B cell (primary cell): ENCODE measurements around the gene EEF1AKMT4. TPM values are rescaled to one million over a fixed set of nuclear protein-coding genes. Genes with fewer than 3 reads are reported as not detected.

Experiments
- ATAC-seq: fragments of 200-7000 bp; cut with Tn5 transposase; one replicate; pipeline ENCODE4 v1.10.0; 2021; ENCODE audit warnings: low read depth, mild to moderate bottlenecking, moderate number of reproducible peaks, moderate library complexity
- CTCF ChIA-PET: fragments of 350-600 bp; sonication (Branson Sonifier 250); formaldehyde crosslinking; loops from one replicate; lab custom pipeline; 2021; ENCODE audit warnings: antibody characterized with exemption, inconsistent platforms; lab: Charles Lee
- POLR2A ChIA-PET: fragments of 350-600 bp; sonication (Branson Sonifier 250); formaldehyde crosslinking; loops from one replicate; lab custom pipeline; 2021; ENCODE audit warnings: antibody characterized with exemption; lab: Charles Lee
- DNase-seq: peaks from one replicate; pipeline ENCODE4 v3.0.0; 2013
- H2AFZ ChIP-seq: 2 replicates; pipeline ENCODE4 v1.6.1; 2012; ENCODE audit warnings: mild to moderate bottlenecking, low read depth, low read length; ENCODE audit not compliant: insufficient read depth, poor library complexity, severe bottlenecking
- H3K27ac ChIP-seq, 2 donors: 1 replicate in 1 of 2; 2 replicates in 1 of 2; pipeline ENCODE4 v1.5.1; 2012 to 2013; ENCODE audit warnings: low read length in 2 of 2, mild to moderate bottlenecking in 2 of 2, moderate library complexity in 1 of 2
- H3K27me3 ChIP-seq, 4 experiments: fragments of 200-600 bp in 1 of 4; sonication (generic) in 1 of 4; replicated peaks in 1 of 4; 1 replicate in 2 of 4; 2 replicates in 2 of 4; pipeline versions ENCODE4 v1.6.1 to v1.7.0; 2013 to 2016; ENCODE audit warnings: low read length in 3 of 4, mild to moderate bottlenecking in 2 of 4, mixed read lengths in 1 of 4, moderate library complexity in 1 of 4; ENCODE audit not compliant: insufficient read depth in 4 of 4, control insufficient read depth in 3 of 4; ENCODE audit errors: control extremely low read depth in 1 of 4
- H3K36me3 ChIP-seq, 2 experiments: replicated peaks in 1 of 2; 1 replicate in 1 of 2; 2 replicates in 1 of 2; pipeline versions ENCODE4 v1.6.1 to v1.7.1; 2013; ENCODE audit warnings: low read length in 1 of 2; ENCODE audit not compliant: insufficient read depth in 2 of 2, control insufficient read depth in 1 of 2; ENCODE audit errors: control extremely low read depth in 1 of 2, extremely low read depth in 1 of 2
- H3K4me1 ChIP-seq, 2 donors: fragments of 200-600 bp in 1 of 2; sonication (generic) in 1 of 2; 1 replicate in 1 of 2; 2 replicates in 1 of 2; pipeline versions ENCODE4 v1.5.1 to v1.6.1; 2013 to 2017; ENCODE audit warnings: low read length in 2 of 2; ENCODE audit not compliant: control insufficient read depth in 2 of 2, insufficient read depth in 2 of 2
- H3K4me2 ChIP-seq: replicated peaks from 2 replicates; pipeline ENCODE3; 2012; ENCODE audit warnings: mild to moderate bottlenecking, low read depth, low read length; ENCODE audit not compliant: poor library complexity, severe bottlenecking
- H3K4me3 ChIP-seq, 5 experiments: fragments of 200-600 bp in 1 of 5; sonication (generic) in 1 of 5; 1 replicate in 3 of 5; 2 replicates in 2 of 5; pipeline versions ENCODE4 v1.5.1 to v1.7.0; 2011 to 2016; ENCODE audit warnings: low read length in 4 of 5, mild to moderate bottlenecking in 4 of 5, low read depth in 2 of 5, control low read depth in 1 of 5, moderate library complexity in 1 of 5; ENCODE audit not compliant: insufficient read depth in 1 of 5; ENCODE audit errors: control extremely low read depth in 1 of 5, extremely low read depth in 1 of 5
- H3K79me2 ChIP-seq: fragments of 200-600 bp; sonication (generic); one replicate; pipeline ENCODE4 v1.6.0; 2016; ENCODE audit warnings: low read length; ENCODE audit not compliant: control insufficient read depth, insufficient read depth
- H3K9ac ChIP-seq: fragments of 200-600 bp; sonication (generic); 2 replicates; pipeline ENCODE4 v1.6.1; 2017; ENCODE audit warnings: mild to moderate bottlenecking, low read length, moderate library complexity
- H3K9me3 ChIP-seq, 3 donors: one replicate each; pipeline versions ENCODE4 v1.6.1 to v1.7.1; 2013; ENCODE audit warnings: low read length in 2 of 3; ENCODE audit not compliant: control insufficient read depth in 2 of 3, insufficient read depth in 1 of 3; ENCODE audit errors: control extremely low read depth in 1 of 3
- H4K20me1 ChIP-seq: 2 replicates; pipeline ENCODE4 v1.6.0; 2012; ENCODE audit warnings: mild to moderate bottlenecking, low read length; ENCODE audit not compliant: insufficient read depth, control insufficient read depth, poor library complexity, severe bottlenecking
- H3K27ac Mint-ChIP-seq: one replicate; pipeline ENCODE4 v1.8.0; 2021; ENCODE audit warnings: mixed read lengths
- H3K27me3 Mint-ChIP-seq: one replicate; pipeline ENCODE4 v1.8.0; 2021; ENCODE audit warnings: mixed read lengths
- H3K4me1 Mint-ChIP-seq: one replicate; pipeline ENCODE4 v1.8.0; 2021; ENCODE audit warnings: mixed read lengths
- H3K4me3 Mint-ChIP-seq: one replicate; pipeline ENCODE4 v1.8.0; 2021; ENCODE audit warnings: mixed read lengths
- H3K9me3 Mint-ChIP-seq: one replicate; pipeline ENCODE4 v1.8.0; 2022; ENCODE audit warnings: mixed read lengths; ENCODE audit not compliant: insufficient read depth
- CTCF ChIP-seq: fragments of 200-600 bp; IDR thresholded peaks from one replicate; pipeline ENCODE4 v1.8.0; 2022; ENCODE audit warnings: antibody characterized with exemption, mild to moderate bottlenecking
- EZH2 ChIP-seq: IDR thresholded peaks from 2 replicates; pipeline ENCODE4 v1.6.1; 2012; ENCODE audit warnings: borderline replicate concordance, low read depth, mild to moderate bottlenecking, moderate library complexity, low read length; ENCODE audit not compliant: insufficient read depth, poor library complexity, severe bottlenecking
- WGBS: methylation state at CpG from one replicate; pipeline ENCODE4 v1.1.5; 2013; ENCODE audit warnings: missing lambda C conversion rate; ENCODE audit not compliant: insufficient coverage; 5-methylcytosine and 5-hydroxymethylcytosine counted together
- intact Hi-C: fragments of 100-400 bp; cut with micrococcal nuclease; formaldehyde crosslinking; loops from one replicate; pipeline ENCODE4 v1.10.0; 2022
- polyA plus RNA-seq: library from polyadenylated mRNA; depleted of rRNA; stranded (reverse); fragments of >200 nt; gene quantifications from 2 replicates; pipeline ENCODE4 v1.2.3, GENCODE V29; 2012
- total RNA-seq, 2 donors: library from RNA; stranded (reverse); fragments of 120-200 nt in 1 of 2; gene quantifications; 1 replicate in 1 of 2; 2 replicates in 1 of 2; pipeline versions ENCODE4 v1.2.3 to v1.2.4, GENCODE V29; 2013 to 2022

Gene EEF1AKMT4
- total and polyA plus RNA-seq, 2 donors (not counting 1 experiment from before 2014, with no cell fraction given) = 1.5 to 2.5 TPM

GRCh38 chr3:184259878-184260723 is 10.6 kb downstream of the EEF1AKMT4 start:
- peak overlapping the region; percentile 86 for H3K4me3 Mint-ChIP-seq
- Histone ChIP-seq H3K4me1 (peaks cover 27% of the 10 kb centered on the region in 2 donors), H3K9ac (peak overlapping the region; percentile 58), H3K79me2 (no peaks in the 10 kb centered on the region), H3K9me3 (peaks cover 0 to 4% (median 0%) of the 10 kb centered on the region in 3 donors), H3K36me3 (no peaks in the 10 kb centered on the region), H3K4me3 (peak overlapping the region in 3 of 5 experiments; percentile 2 to 58 (median 17)), H4K20me1 (peaks cover 7% of the 10 kb centered on the region), H2AFZ (peak overlapping the region; percentile 56), H3K27ac (no peak overlapping the region), H3K4me2 (peak overlapping the region; percentile 96), H3K27me3 (peaks cover 0 to 58% (median 29%) of the 10 kb centered on the region in 4 experiments)
- intact Hi-C loops = loop anchor here (1.0 kb wide), 1 partner anchor 10 kb away; no protein-coding TSS in a partner anchor
- H3K27me3 Mint-ChIP-seq = peaks cover 42% of the 10 kb centered on the region
- ChIA-PET CTCF (interaction anchor here (1.5 to 2.6 kb wide), 2 partner anchors 10 to 33 kb away, joined by 3 to 9 read pairs; partner anchors contain the start of gene EEF1AKMT4), POLR2A (no interaction called here)
- peak; percentile 75 for ATAC-seq
- peak; percentile 55 for DNase-seq
- H3K9me3 Mint-ChIP-seq = no peaks in the 10 kb centered on the region
- H3K27ac Mint-ChIP-seq = peak overlapping the region; percentile 37
- WGBS = 3% methylated on average over 91 of the region's 91 CpGs
- H3K4me1 Mint-ChIP-seq = peaks cover 24% of the 10 kb centered on the region
- TF ChIP-seq CTCF (no peak), EZH2 (peak; percentile 72)
